HG03565 (cell line): ENCODE measurements around the gene DESI2.
"Not testable (repeated sequence)": the region's sequence is repeated elsewhere in the genome, so short reads cannot be mapped to it uniquely, and the experiment has no call there.

Experiments
- ATAC-seq: cut with Tn5 transposase; IDR thresholded peaks from one replicate; pipeline ENCODE4 v1.9.1; 2021; ENCODE audit warnings: mild to moderate bottlenecking, moderate library complexity; ENCODE audit not compliant: unreplicated experiment

The DESI2 gene

GRCh38 chr1:244654108-244655038 is 1.4 kb downstream of the DESI2 start:
- ATAC-seq: no peak

- no peak for ATAC-seq
Observed at GRCh38 chr1:244655186-244655585, 2.3 kb downstream of the DESI2 start.

DNA sequence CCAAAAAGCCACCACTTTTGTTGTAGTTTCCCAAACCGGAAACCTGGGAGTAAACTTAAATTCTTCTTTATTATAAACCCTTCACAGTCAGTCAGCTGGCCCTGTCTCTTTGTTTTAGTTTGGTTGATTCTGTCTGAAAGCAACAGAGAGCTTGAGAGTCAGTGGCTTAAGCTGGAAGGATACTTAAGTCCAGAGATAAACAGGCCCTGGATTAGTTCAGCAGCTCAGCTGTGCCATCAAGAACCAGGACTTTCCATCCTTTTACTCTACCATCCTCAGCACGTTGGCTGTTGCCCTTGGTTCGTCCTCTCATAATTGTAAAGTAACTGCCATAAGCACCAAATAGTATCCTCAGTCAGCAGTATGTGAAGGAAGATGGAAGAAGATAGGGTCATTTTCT is 4.5 kb downstream of the DESI2 start:
- ATAC-seq: no peak

DNA sequence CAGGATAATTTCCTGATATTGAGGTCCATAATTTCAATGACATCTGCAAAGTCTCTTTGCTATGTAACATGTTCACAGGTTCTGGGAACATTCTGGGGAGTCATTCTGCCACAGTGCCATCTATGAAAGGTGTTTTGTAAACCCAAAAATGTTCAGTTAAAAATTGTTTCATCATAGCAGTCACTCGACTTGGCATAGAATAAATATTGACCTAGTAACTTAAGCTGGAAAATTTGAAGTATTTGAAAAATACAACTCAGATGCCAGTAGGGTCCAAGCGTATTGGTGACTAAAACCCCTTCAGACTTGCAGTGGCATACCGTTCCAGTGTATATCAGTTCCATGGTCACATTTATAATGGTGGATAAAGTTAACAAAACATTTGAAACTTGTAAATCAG is 6.8 kb downstream of the DESI2 start:
- ATAC-seq: no peak

- no peak for ATAC-seq
Observed at GRCh38 chr1:244660595-244660994, 7.7 kb downstream of the DESI2 start.

DNA sequence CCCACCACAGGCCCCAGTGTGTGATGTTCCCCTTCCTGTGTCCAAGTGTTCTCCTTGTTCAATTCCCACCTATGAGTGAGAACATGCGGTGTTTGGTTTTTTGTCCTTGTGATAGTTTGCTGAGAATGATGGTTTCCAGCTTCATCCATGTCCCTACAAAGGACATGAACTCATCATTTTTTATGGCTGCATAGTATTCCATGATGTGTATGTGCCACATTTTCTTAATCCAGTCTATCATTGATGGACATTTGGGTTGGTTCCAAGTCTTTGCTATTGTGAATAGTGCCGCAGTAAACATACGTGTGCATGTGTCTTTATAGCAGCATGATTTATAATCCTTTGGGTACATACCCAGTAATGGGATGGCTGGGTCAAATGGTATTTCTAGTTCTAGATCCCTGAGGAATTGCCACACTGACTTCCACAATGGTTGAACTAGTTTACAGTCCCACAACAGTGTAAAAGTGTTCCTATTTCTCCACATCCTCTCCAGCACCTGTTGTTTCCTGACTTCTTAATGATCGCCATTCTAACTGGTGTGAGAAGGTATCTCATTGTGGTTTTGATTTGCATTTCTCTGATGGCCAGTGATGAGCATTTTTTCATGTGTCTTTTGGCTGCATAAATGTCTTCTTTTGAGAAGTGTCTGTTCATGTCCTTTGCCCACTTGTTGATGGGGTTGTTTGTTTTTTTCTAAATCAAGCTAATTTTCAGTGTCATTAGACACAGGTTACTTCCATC is 8.8 kb downstream of the DESI2 start:
- not testable (repeated sequence) for ATAC-seq

- no peak for ATAC-seq
Observed at GRCh38 chr1:244662599-244662998, 9.7 kb downstream of the DESI2 start.

GRCh38 chr1:244664353-244664752 is 11.4 kb downstream of the DESI2 start:
- ATAC-seq: no peak

DNA sequence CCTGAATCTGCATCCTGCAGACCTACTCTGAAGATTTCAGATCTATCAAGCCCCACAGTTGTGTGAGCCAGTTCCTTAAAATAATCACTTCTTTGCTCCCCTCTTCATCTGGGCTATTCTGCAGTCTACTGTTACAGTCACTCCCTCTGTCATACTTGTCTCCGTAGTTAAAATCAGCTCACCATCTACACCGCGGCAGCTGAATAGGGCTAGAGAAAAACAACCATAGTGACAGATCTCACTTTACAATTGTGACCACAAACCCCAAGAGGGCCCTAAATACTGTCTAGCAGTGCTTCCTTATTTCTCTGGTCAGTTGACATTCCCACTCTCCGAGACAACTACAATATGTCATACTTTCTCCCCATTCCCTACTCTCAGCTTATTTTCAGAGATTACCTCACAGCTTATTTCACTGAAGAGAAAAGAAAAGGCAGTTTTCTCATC is 12.9 kb downstream of the DESI2 start:
- peak; percentile 94 for ATAC-seq

DNA sequence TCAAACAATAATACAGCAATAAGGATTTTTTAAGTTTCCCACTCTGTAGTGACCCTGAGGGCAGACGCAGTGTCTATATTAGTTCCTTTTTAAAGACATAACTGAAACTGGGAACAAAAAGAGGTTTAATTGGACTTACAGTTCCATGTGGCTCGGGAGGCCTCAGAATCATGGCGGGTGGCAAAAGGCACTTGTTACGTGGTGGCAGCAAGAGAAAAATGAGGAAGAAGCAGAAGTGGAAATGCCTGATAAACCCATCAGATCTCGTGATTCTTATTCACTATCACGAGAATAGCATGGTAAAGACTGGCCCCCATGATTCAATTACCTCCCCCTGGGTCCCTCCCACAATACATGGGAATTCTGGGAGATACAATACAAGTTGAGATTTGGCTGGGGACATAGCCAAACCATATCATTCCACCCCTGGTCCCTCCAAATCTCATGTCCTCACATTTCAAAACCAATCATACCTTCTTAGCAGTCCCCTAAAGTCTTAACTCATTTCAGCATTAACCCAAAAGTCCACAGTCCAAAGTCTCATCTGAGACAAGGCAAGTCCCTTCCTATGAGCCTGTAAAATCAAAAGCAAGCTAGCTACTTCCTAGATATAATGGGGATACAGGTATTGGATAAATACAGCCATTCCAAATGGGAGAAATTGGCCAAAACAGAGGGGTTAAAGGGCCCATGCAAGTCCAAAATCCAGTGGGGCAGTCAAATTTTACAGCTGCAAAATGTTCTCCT is 13.9 kb downstream of the DESI2 start:
- not testable (repeated sequence) for ATAC-seq

GRCh38 chr1:244667797-244668196 is 14.9 kb downstream of the DESI2 start:
- no peak for ATAC-seq

DNA sequence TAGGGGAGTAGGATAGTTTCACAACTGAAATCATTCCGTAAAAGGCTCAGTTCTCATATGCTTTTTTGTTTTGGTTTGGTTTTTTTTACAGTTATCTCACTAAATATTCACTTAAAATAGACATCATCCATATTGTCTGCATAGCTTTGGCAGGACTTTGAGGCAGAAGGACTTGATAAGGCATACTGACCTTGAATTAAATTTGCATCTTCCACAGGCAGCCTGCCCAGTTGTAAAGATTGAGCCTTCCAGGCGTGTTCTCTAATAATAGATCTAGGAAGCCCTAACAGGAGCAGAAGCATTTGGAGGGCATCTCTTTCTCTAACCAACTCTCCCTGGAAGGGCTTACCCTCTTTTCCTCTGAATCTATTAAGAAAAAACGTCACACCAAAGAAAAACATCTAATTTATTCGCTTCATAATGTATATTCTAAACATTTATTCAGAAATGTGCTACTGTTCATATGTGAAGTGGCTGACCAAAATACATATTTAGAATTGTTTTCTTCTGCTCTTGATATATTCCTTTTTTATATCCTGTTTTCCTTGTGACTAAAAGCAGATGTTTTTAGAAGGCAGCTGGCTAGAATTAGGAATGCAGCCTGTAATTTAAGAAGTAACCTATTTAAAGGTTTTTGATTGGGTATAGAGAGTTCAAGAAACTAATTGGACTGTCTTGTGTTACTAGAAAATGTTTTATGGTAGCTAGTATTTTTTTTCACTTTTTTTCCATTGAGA is 20.2 kb downstream of the DESI2 start:
- ATAC-seq: no peak

GRCh38 chr1:244674446-244674845 is 21.5 kb downstream of the DESI2 start:
- no peak for ATAC-seq

GRCh38 chr1:244675167-244675566 is 22.2 kb downstream of the DESI2 start:
- ATAC-seq: no peak

DNA sequence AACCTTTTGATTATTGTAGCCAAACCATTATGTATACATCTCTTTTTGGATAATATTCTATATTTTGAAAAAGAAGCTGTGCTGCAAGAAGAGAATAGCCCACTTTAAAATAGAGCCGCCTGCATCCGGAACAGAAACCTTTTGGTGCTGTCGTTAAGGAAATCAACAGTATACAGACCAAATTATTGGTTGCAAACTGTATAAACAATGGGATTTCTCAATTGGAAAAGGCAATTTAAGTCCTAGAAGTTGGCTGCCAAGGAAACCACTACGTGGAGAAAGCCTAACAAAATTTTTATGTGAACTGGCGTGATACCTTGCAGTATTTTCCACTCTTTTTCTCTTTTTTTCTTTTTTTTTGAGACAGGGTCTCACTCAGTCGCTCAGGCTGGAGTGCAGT is 25.8 kb downstream of the DESI2 start:
- ATAC-seq: no peak

- no peak for ATAC-seq
Observed at GRCh38 chr1:244680667-244681066, 27.7 kb downstream of the DESI2 start.

- not testable (repeated sequence) for ATAC-seq
Observed at GRCh38 chr1:244682087-244682486, 29.2 kb downstream of the DESI2 start.

DNA sequence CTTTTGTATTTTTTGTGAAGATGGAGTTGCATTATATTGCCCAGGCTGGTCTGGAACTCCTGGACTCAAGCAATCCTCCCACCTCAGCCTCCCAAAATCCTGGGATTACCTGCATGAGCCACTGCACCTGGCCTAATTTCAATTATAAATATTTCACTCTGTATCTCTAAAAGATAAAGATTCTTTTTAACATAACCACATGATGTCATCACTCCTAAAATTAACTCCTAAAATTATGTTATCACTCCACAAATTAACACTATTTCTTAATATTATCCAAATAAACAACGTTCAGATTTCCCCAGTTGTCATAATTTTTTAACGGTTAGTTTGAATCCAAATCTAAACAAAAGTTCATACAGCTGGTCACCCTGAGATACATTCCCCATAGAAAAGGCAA is 43.0 kb downstream of the DESI2 start:
- no peak for ATAC-seq

- ATAC-seq: no peak
Observed at GRCh38 chr1:244699741-244700140, 46.8 kb downstream of the DESI2 start.

DNA sequence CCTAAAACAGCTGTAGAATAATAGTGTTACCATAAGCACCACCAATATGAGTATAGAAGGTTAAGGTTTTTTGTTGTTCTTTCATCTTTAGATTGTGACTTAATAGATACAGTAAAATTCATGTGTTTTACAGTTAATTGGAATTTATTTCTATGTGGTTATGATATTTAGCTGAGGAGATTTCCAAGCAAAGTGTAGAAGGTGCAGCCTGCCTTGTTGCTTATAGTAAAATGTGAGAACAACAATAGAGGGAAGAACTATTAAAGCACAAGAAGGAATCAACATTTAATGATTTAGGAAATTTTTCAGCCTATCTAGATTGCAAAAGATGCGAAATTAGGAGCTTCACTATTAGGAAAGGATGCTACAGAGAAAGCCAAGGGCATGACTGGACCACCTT is 47.9 kb downstream of the DESI2 start:
- no peak for ATAC-seq

GRCh38 chr1:244702620-244703019 is 49.7 kb downstream of the DESI2 start:
- ATAC-seq: no peak
